Measurements from ENCODE around the gene TUBGCP3.

GRCh38 chr13:112619730-112620631 lies 32.0 kb upstream of the TUBGCP3 start:
- TF ChIP-seq RBBP5 (IDR thresholded peaks at IDR 0.05; ENCODE audit: borderline replicate concordance, insufficient read depth, low read length, poor library complexity, severe bottlenecking): no peak
- no peak for TF ChIP-seq TRIM28 (IDR thresholded peaks at IDR 0.05)
